ENCODE data around the gene PRPF39.

GRCh38 chr14:45082420-45082819 is 1.5 kb upstream of the PRPF39 start:
- no peak for TF ChIP-seq POLR2AphosphoS5 (IDR thresholded peaks at IDR 0.05; ENCODE audit: low read depth, low read length)
- TF ChIP-seq XRCC5 (optimal IDR thresholded peaks at IDR 0.05; ENCODE audit: low read length) = no peak
- TF ChIP-seq YY1 (IDR thresholded peaks at IDR 0.05; ENCODE audit: insufficient read depth, insufficient replicate concordance, low read depth, low read length) = no peak
- no peak for TF ChIP-seq NFIC (IDR thresholded peaks at IDR 0.05; ENCODE audit: low read length)
- TF ChIP-seq MTF1 (CRISPR knock-in tag; IDR thresholded peaks at IDR 0.05) = no peak
- TF ChIP-seq ZNF597 (CRISPR knock-in tag; IDR thresholded peaks at IDR 0.05) = no peak
- TF ChIP-seq NKX3-1 (CRISPR knock-in tag; IDR thresholded peaks at IDR 0.05) = no peak
- TF ChIP-seq ARNT (IDR thresholded peaks at IDR 0.05) = no peak
- TF ChIP-seq ZNF670 (CRISPR knock-in tag; IDR thresholded peaks at IDR 0.05; ENCODE audit: borderline replicate concordance) = no peak
- no peak for TF ChIP-seq REST (IDR thresholded peaks at IDR 0.05; ENCODE audit: borderline replicate concordance in 1 of 2, low read depth in 1 of 2, low read length in 2 of 2)
- TF ChIP-seq ETV6 (CRISPR knock-in tag; conservative IDR thresholded peaks at IDR 0.05) = no peak
- TF ChIP-seq ZNF451 (CRISPR knock-in tag; IDR thresholded peaks at IDR 0.05) = no peak
- no peak for TF ChIP-seq EP300 (IDR thresholded peaks at IDR 0.05; ENCODE audit: low read depth in 2 of 2, low read length in 2 of 2)
- TF ChIP-seq EP300 (CRISPR knock-in tag; IDR thresholded peaks at IDR 0.05; ENCODE audit: borderline replicate concordance) = no peak
- no peak for TF ChIP-seq FOSL1 (CRISPR knock-in tag; IDR thresholded peaks at IDR 0.05; ENCODE audit: borderline replicate concordance)

All from HepG2 (cell line).